ENCODE data around the gene RAB38. TPM values are rescaled to one million over a fixed set of nuclear protein-coding genes. Genes with fewer than 3 reads are reported as not detected.

The RAB38 gene
- total and polyA plus RNA-seq, 2 donors from 2014 or later = 5.2 to 8.1 TPM

- Histone ChIP-seq H3K27ac (ENCODE audit: low read depth in 2 of 2, low read length in 2 of 2) (no peak overlapping the region), H3K4me1 (ENCODE audit: control insufficient read depth in 2 of 3, insufficient read depth in 2 of 3, low read depth in 1 of 3, low read length in 3 of 3) (peaks cover 0 to 5% (median 4%) of the 10 kb centered on the region in 3 donors), H3K27me3 (ENCODE audit: control insufficient read depth, insufficient read depth, low read length) (no peaks in the 10 kb centered on the region), H3K36me3 (ENCODE audit: control insufficient read depth in 2 of 3, insufficient read depth in 3 of 3, low read length in 3 of 3) (no peaks in the 10 kb centered on the region), H3K9ac (ENCODE audit: low read length in 3 of 3) (no peak overlapping the region), H3K9me3 (ENCODE audit: control insufficient read depth in 2 of 3, insufficient read depth in 1 of 3, low read length in 3 of 3) (no peaks in the 10 kb centered on the region), H3K4me3 (ENCODE audit: low read length in 3 of 3) (no peak overlapping the region)
- TF ChIP-seq, protein P1, sequence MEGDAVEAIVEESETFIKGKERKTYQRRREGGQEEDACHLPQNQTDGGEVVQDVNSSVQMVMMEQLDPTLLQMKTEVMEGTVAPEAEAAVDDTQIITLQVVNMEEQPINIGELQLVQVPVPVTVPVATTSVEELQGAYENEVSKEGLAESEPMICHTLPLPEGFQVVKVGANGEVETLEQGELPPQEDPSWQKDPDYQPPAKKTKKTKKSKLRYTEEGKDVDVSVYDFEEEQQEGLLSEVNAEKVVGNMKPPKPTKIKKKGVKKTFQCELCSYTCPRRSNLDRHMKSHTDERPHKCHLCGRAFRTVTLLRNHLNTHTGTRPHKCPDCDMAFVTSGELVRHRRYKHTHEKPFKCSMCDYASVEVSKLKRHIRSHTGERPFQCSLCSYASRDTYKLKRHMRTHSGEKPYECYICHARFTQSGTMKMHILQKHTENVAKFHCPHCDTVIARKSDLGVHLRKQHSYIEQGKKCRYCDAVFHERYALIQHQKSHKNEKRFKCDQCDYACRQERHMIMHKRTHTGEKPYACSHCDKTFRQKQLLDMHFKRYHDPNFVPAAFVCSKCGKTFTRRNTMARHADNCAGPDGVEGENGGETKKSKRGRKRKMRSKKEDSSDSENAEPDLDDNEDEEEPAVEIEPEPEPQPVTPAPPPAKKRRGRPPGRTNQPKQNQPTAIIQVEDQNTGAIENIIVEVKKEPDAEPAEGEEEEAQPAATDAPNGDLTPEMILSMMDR (IDR thresholded peaks at IDR 0.05; ENCODE audit: borderline replicate concordance, extremely low read depth, insufficient read depth) = no peak
- no peak for DNase-seq
- intact Hi-C loops (cut with DNase I) = no loop called here
- FAIRE-seq = no peak
These were observed 7.4 kb downstream of the RAB38 start for GRCh38 chr11:88167853-88168252.

DNA sequence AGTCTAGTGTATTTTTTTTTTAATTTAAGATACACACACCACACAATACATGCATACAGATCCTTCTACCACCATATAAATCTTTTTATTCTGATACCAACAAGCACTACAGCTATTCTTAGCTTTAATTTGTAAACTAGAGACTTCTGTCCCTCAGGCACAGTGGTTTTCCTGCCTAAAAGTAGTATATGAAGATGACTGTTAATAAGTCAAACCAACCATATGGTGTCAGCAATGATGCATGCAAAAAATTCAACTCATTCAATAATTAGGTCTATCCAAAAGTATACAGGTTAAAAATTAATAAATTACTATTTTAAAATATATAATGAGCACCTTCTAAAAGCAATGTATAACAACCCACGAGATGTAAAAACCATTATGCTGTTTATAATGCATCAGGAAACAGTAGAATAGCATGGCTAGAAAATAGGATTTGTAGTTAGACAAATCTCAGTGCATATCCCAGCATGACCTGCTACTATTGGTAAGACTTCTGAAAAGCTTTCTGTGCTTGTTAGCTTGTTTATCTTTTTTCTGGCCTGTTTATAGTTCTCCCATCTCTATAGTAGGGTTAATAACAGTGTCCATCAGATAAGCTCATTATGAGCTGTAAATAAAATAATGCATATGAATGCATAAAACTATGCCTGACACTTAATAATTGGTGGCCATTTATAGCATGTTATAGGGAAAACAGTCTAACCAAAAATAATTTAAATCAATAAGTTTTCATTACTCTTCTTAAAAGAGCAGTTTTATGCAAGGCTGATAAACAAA, 10.2 kb downstream of the RAB38 start:
- Histone ChIP-seq H3K36me3 (ENCODE audit: control insufficient read depth in 2 of 3, insufficient read depth in 3 of 3, low read length in 3 of 3) (no peaks in the 10 kb centered on the region), H3K9me3 (ENCODE audit: control insufficient read depth in 2 of 3, insufficient read depth in 1 of 3, low read length in 3 of 3) (peaks cover 0 to 4% (median 2%) of the 10 kb centered on the region in 3 donors), H3K4me1 (ENCODE audit: control insufficient read depth in 2 of 3, insufficient read depth in 2 of 3, low read depth in 1 of 3, low read length in 3 of 3) (no peaks in the 10 kb centered on the region), H3K9ac (ENCODE audit: low read length in 3 of 3) (no peak overlapping the region), H3K27me3 (ENCODE audit: control insufficient read depth, insufficient read depth, low read length) (no peaks in the 10 kb centered on the region), H3K4me3 (ENCODE audit: low read length in 3 of 3) (no peak overlapping the region), H3K27ac (ENCODE audit: low read depth in 2 of 2, low read length in 2 of 2) (no peak overlapping the region)
- TF ChIP-seq, protein P1 (IDR thresholded peaks at IDR 0.05; ENCODE audit: borderline replicate concordance, extremely low read depth, insufficient read depth) = no peak
- FAIRE-seq (no peak), DNase-seq (no peak)
- intact Hi-C loops (cut with DNase I) = no loop called here

- Histone ChIP-seq H3K9me3 (ENCODE audit: control insufficient read depth in 2 of 3, insufficient read depth in 1 of 3, low read length in 3 of 3) (peaks cover 0 to 9% (median 7%) of the 10 kb centered on the region in 3 donors), H3K9ac (ENCODE audit: low read length in 3 of 3) (no peak overlapping the region), H3K36me3 (ENCODE audit: control insufficient read depth in 2 of 3, insufficient read depth in 3 of 3, low read length in 3 of 3) (no peaks in the 10 kb centered on the region), H3K27ac (ENCODE audit: low read depth in 2 of 2, low read length in 2 of 2) (no peak overlapping the region), H3K27me3 (ENCODE audit: control insufficient read depth, insufficient read depth, low read length) (no peaks in the 10 kb centered on the region), H3K4me3 (ENCODE audit: low read length in 3 of 3) (no peak overlapping the region), H3K4me1 (ENCODE audit: control insufficient read depth in 2 of 3, insufficient read depth in 2 of 3, low read depth in 1 of 3, low read length in 3 of 3) (no peaks in the 10 kb centered on the region)
- DNase-seq = no peak
- TF ChIP-seq, protein P1 (IDR thresholded peaks at IDR 0.05; ENCODE audit: borderline replicate concordance, extremely low read depth, insufficient read depth) = no peak
- intact Hi-C loops (cut with DNase I) = no loop called here
- FAIRE-seq = no peak
These were observed 10.9 kb downstream of the RAB38 start for GRCh38 chr11:88164320-88164719.
